A549 (cell line): ENCODE measurements around the gene CNBP. TPM values are rescaled to one million over a fixed set of nuclear protein-coding genes. Genes with fewer than 3 reads are reported as not detected.

Source experiments
- ATAC-seq, 2 experiments: fragments of 200-7000 bp in 1 of 2; fragments of >200 bp in 1 of 2; cut with Nextera tagmentation in 1 of 2; cut with Tn5 transposase in 1 of 2; 3 replicates each; pipeline versions ENCODE4 v1.8.0 to v1.9.1; 2018 to 2020; ENCODE audit warnings: mild to moderate bottlenecking in 1 of 2, moderate library complexity in 1 of 2
- CTCF ChIA-PET: fragments of 300-600 bp; sonication (Branson Sonifier 250); formaldehyde crosslinking; extraction: SDS; loops from one replicate; lab custom pipeline; 2021; ENCODE audit warnings: antibody characterized with exemption, inconsistent platforms; lab: Yijun Ruan, JAX
- POLR2A ChIA-PET: fragments of 350-600 bp; formaldehyde crosslinking; extraction: SDS; loops from one replicate; lab custom pipeline; 2021; ENCODE audit warnings: antibody characterized with exemption, inconsistent platforms; lab: Yijun Ruan, JAX
- DNase-seq, 2 experiments: peaks; one replicate each; pipeline versions ENCODE4 v3.0.0 to v3.0.0-alpha.2; 2011 to 2016; ENCODE audit warnings: low read depth in 1 of 2, low spot score in 1 of 2
- FAIRE-seq: peaks from 2 replicates; lab custom pipeline; 2011; peaks lifted over from hg19 to GRCh38; lab: Jason Lieb, UNC
- H3K27ac ChIP-seq, 2 experiments: fragments of >200 bp; sonication (Bioruptor Twin); formaldehyde crosslinking; 3 replicates each; pipeline ENCODE4 v1.5.1; 2016 to 2017
- H3K4me1 ChIP-seq: fragments of >200 bp; sonication (Bioruptor Twin); formaldehyde crosslinking; 3 replicates; pipeline ENCODE4 v1.6.1; 2016
- H3K4me2 ChIP-seq: fragments of >200 bp; sonication (Bioruptor Twin); formaldehyde crosslinking; 3 replicates; pipeline ENCODE4 v1.6.1; 2016
- H3K4me3 ChIP-seq: fragments of >200 bp; sonication (Bioruptor Twin); formaldehyde crosslinking; 3 replicates; pipeline ENCODE4 v1.5.1; 2016
- H3K9me3 ChIP-seq: fragments of >200 bp; sonication (Bioruptor Twin); formaldehyde crosslinking; 3 replicates; pipeline ENCODE4 v1.6.1; 2016
- BHLHE40 ChIP-seq: IDR thresholded peaks from 2 replicates; pipeline ENCODE4 v1.6.1; 2012; ENCODE audit warnings: low read depth, low read length, inconsistent platforms
- CBX2 ChIP-seq: fragments of 200-600 bp; sonication (generic); IDR thresholded peaks from 2 replicates; pipeline ENCODE4 v1.6.1; 2016; ENCODE audit warnings: low read depth, mild to moderate bottlenecking, borderline replicate concordance
- CHD4 ChIP-seq: fragments of 200-600 bp; sonication (generic); IDR thresholded peaks from 2 replicates; pipeline ENCODE4 v1.6.1; 2016; ENCODE audit warnings: antibody characterized with exemption, mild to moderate bottlenecking, borderline replicate concordance
- EP300 ChIP-seq, 2 experiments: fragments of >200 bp; sonication (Bioruptor Twin); formaldehyde crosslinking; IDR thresholded peaks; 2 replicates in 1 of 2; 3 replicates in 1 of 2; pipeline ENCODE4 v1.6.1; 2016 to 2017
- FOSL2 ChIP-seq, 2 experiments: fragments of 450-650 bp in 1 of 2; fragments of >200 bp in 1 of 2; sonication (Bioruptor Twin) in 1 of 2; formaldehyde crosslinking; IDR thresholded peaks; 2 replicates each; pipeline versions ENCODE4 v1.5.0 to v1.6.1; 2016 to 2020; ENCODE audit warnings: mild to moderate bottlenecking in 1 of 2, moderate library complexity in 1 of 2
- FOXS1 ChIP-seq: fragments of 250-450 bp; sonication (Bioruptor Pico); IDR thresholded peaks from 2 replicates; pipeline ENCODE4 v1.5.0; 2020; ENCODE audit warnings: mild to moderate bottlenecking, moderate library complexity
- GATA3 ChIP-seq: IDR thresholded peaks from 2 replicates; pipeline ENCODE4 v1.6.1; 2012; ENCODE audit warnings: borderline replicate concordance
- HOXA7 ChIP-seq: fragments of 250-450 bp; sonication (Bioruptor Pico); IDR thresholded peaks from 2 replicates; pipeline ENCODE4 v1.5.0; 2020; ENCODE audit warnings: mild to moderate bottlenecking, moderate library complexity
- HOXB5 ChIP-seq: fragments of 250-450 bp; sonication (Bioruptor Pico); IDR thresholded peaks from 2 replicates; pipeline ENCODE4 v1.5.0; 2020; ENCODE audit warnings: mild to moderate bottlenecking, moderate library complexity
- JUN ChIP-seq, 2 experiments: fragments of >200 bp; sonication (Bioruptor Twin); formaldehyde crosslinking; IDR thresholded peaks; 2 replicates in 1 of 2; 3 replicates in 1 of 2; pipeline ENCODE4 v1.6.1; 2016 to 2017
- KDM1A ChIP-seq: fragments of 200-600 bp; sonication (generic); IDR thresholded peaks from 2 replicates; pipeline ENCODE4 v1.6.1; 2016; ENCODE audit warnings: low read depth, mild to moderate bottlenecking
- KDM5A ChIP-seq: fragments of 200-600 bp; sonication (generic); IDR thresholded peaks from 2 replicates; pipeline ENCODE4 v1.6.1; 2016; ENCODE audit warnings: antibody characterized with exemption, mild to moderate bottlenecking
- MAZ ChIP-seq: fragments of 150-350 bp; IDR thresholded peaks from 2 replicates; pipeline ENCODE4 v1.6.1; 2014; ENCODE audit warnings: antibody characterized with exemption, low read depth, low read length, borderline replicate concordance
- NFE2L2 ChIP-seq: fragments of 150-350 bp; conservative IDR thresholded peaks from 2 replicates; pipeline ENCODE4 v1.6.1; 2014; ENCODE audit warnings: low read length
- NPAS2 ChIP-seq: fragments of 250-450 bp; sonication (Bioruptor Pico); IDR thresholded peaks from 2 replicates; pipeline ENCODE4 v1.8.0; 2022; ENCODE audit warnings: mild to moderate bottlenecking, moderate library complexity, borderline replicate concordance
- POLR2A ChIP-seq: IDR thresholded peaks from 2 replicates; pipeline ENCODE4 v1.6.1; 2012; ENCODE audit warnings: mild to moderate bottlenecking, low read length
- POLR2AphosphoS2 ChIP-seq: conservative IDR thresholded peaks from 2 replicates; pipeline ENCODE4 v1.6.1; 2012; ENCODE audit warnings: low read length, improper control_type of control experiment, inconsistent platforms
- RARB ChIP-seq: fragments of 250-450 bp; sonication (Bioruptor Pico); IDR thresholded peaks from 2 replicates; pipeline ENCODE4 v1.8.0; 2021; ENCODE audit warnings: mild to moderate bottlenecking, moderate library complexity
- SMC3 ChIP-seq: fragments of >200 bp; sonication (Bioruptor Twin); formaldehyde crosslinking; IDR thresholded peaks from 3 replicates; pipeline ENCODE4 v1.6.1; 2018; ENCODE audit warnings: inconsistent platforms
- SREBF2 ChIP-seq: fragments of 450-650 bp; IDR thresholded peaks from 2 replicates; pipeline ENCODE4 v1.6.1; 2014; ENCODE audit warnings: mild to moderate bottlenecking, moderate library complexity
- TFCP2L1 ChIP-seq: fragments of 250-450 bp; sonication (Bioruptor Pico); IDR thresholded peaks from 2 replicates; pipeline ENCODE4 v1.5.0; 2021; ENCODE audit warnings: mild to moderate bottlenecking
- ZNF302 ChIP-seq: fragments of 250-450 bp; sonication (Bioruptor Pico); IDR thresholded peaks from 2 replicates; pipeline ENCODE4 v1.9.0; 2021; ENCODE audit warnings: inconsistent platforms, mild to moderate bottlenecking, moderate library complexity
- WGBS: methylation state at CpG from one replicate; pipeline ENCODE4 v1.1.6; 2017; ENCODE audit errors: missing lambda C conversion rate; 5-methylcytosine and 5-hydroxymethylcytosine counted together
- polyA plus RNA-seq, 4 experiments: library from polyadenylated mRNA; depleted of rRNA in 3 of 4; stranded (reverse); fragments of >200 nt; fragmentation: RNase III in 1 of 4; extraction: RNeasy Plus Mini Kit Qiagen cat#74134 plus additional on column Dnase treatment in 1 of 4; gene quantifications; 2 replicates in 3 of 4; 3 replicates in 1 of 4; pipeline ENCODE4 v1.2.3, GENCODE V29; 2011 to 2017
- TF ChIP-seq, protein P1 (sequence below): fragments of 200-600 bp; sonication (generic); IDR thresholded peaks from 2 replicates; pipeline ENCODE4 v1.6.1; 2016; ENCODE audit warnings: antibody characterized with exemption, mild to moderate bottlenecking, moderate library complexity
- TF ChIP-seq, protein P2 (sequence below): fragments of >200 bp; sonication (Bioruptor Twin); formaldehyde crosslinking; IDR thresholded peaks from 3 replicates; pipeline ENCODE4 v1.5.1; 2016
- TF ChIP-seq, protein P3 (sequence below): fragments of 450-650 bp; IDR thresholded peaks from 2 replicates; pipeline ENCODE4 v1.6.1; 2014; ENCODE audit warnings: antibody characterized with exemption
- TF ChIP-seq, protein P4 (sequence below): fragments of >200 bp; sonication (Bioruptor Twin); formaldehyde crosslinking; IDR thresholded peaks from 3 replicates; pipeline ENCODE4 v1.6.1; 2016
- TF ChIP-seq, protein P5 (sequence below): IDR thresholded peaks from 2 replicates; pipeline ENCODE4 v1.6.1; 2012
- TF ChIP-seq, protein P6 (sequence below): fragments of >200 bp; sonication (Bioruptor Twin); formaldehyde crosslinking; IDR thresholded peaks from 2 replicates; pipeline ENCODE4 v1.6.1; 2016

Gene CNBP
- polyA plus RNA-seq, 2 of the 4 experiments (the other 2 are of a cell fraction), result 312 to 365 TPM

DNA sequence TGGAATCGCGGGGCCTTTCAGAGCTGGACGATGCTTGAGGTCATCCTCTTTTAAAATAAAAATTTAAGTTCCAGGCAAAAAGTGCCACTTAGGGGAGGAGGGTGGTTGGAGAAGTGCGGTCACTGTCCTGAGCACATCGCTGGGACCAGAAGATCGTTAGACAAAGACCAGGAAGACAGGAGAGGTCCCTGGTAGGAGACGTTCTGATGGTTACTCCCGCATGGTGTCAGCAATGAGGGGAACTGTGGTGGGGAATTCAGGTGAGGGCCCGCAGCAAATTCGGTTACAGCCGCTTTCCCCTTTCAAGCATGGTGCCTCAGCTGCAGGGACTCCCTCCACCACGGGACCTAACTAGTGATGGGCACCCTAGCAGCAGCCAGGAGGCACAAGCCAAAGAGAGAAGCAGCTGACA lies 21.8 kb downstream of the CNBP start (continued):
- TF ChIP-seq POLR2AphosphoS2 (no peak), FOSL2 (IDR thresholded peaks at IDR 0.05) (no peak), FOSL2 (CRISPR knock-in tag; IDR thresholded peaks at IDR 0.05) (no peak)

DNA sequence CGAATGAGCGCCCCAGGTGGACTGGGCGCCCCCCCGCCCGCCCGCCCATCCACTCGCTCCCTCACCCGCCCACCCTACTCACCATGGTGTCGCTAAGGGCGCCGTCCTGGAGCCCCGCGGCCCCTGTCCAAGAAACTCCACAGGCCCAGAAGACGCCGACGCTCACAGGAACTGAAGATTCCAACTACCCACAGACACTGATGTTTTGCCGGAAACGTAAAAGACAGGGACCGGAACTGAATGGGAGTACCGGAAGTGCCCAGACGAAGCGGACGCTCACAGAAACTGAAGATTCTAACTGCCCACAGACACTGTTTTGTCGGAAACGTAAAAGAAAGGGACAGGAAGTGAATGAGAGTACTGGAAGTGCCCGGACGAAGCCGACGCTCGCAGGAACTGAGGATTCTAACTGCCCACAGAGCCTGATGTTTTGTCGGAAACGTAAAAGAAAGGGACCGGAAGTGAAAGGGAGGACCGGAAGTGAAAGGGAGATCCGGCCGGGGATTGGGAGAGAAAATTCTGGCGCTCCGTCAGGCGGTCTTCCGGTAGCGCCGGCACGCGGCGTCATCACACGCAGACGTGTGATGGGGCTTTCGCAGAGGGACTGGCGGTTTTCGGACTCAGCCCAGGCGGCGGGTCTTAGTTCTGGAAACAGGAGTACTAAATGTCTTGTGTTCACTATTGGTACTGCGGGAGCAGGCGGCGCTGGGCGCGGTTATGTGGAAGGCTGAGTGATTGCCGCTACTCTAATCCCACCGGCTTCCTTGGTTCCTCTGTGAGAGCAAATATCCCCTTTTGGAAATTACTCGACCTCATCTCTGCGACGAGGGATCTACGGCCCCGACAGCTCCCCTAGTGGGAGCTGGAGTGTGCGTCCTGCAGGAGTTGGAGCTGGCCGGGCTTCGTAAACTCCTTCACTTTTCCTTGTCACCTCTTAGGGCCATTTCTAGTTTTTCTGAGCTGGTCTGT lies 22.5 kb downstream of the CNBP start, which contains the start of gene ISY1:
Gene ISY1 (minus strand): TSS at position 173 of the 969 bp plus-strand sequence. CDS start 88 bp downstream, at position 85.
- no peak for FAIRE-seq
- Histone ChIP-seq H3K27ac (peak within 1 kb of the TSS; percentile 95 to 100), H3K9me3 (no peaks in the 10 kb centered on the region), H3K4me1 (peaks cover 16% of the 10 kb centered on the region; the same call in 2 of the 3 replicates), H3K4me3 (peak within 1 kb of the TSS; percentile 85), H3K4me2 (peak within 1 kb of the TSS; percentile 95)
- ChIA-PET POLR2A (interaction anchor here (0.6 to 2.2 kb wide), 10 partner anchors 23 to 191 kb away, joined by 3 to 24 read pairs (median 7); partner anchors contain the start of genes CNBP, COPG1 and RAB43), CTCF (interaction anchor here (0.6 to 4.3 kb wide), 19 partner anchors 10 to 191 kb away, joined by 3 to 83 read pairs (median 4); partner anchors contain the start of gene COPG1)
- peak; percentile 87 to 89 for ATAC-seq
- DNase-seq, result peak; percentile 91 to 95
- WGBS, result under 1% methylated on average over 48 of the region's 67 CpGs
- TF ChIP-seq RARB (CRISPR knock-in tag) (no peak), SREBF2 (no peak), HOXB5 (CRISPR knock-in tag) (no peak), CBX2 (no peak), EP300 (IDR thresholded peaks at IDR 0.05) (no peak), ZNF302 (CRISPR knock-in tag) (no peak), MAZ (no peak), POLR2A (peak; percentile 36; the same call in 1 of the 2 replicates), CHD4 (no peak), FOXS1 (no peak), BHLHE40 (no peak), SMC3 (peak; percentile 42; the same call in 2 of the 3 replicates), GATA3 (no peak), HOXA7 (no peak), TFCP2L1 (no peak), NFE2L2 (no peak), NPAS2 (CRISPR knock-in tag) (no peak), KDM5A (peak; percentile 89), JUN (IDR thresholded peaks at IDR 0.05) (peak in 1 of 2 experiments; percentile 77; a peak in 4 of 5 replicates), KDM1A (no peak)
- TF ChIP-seq, protein P1, sequence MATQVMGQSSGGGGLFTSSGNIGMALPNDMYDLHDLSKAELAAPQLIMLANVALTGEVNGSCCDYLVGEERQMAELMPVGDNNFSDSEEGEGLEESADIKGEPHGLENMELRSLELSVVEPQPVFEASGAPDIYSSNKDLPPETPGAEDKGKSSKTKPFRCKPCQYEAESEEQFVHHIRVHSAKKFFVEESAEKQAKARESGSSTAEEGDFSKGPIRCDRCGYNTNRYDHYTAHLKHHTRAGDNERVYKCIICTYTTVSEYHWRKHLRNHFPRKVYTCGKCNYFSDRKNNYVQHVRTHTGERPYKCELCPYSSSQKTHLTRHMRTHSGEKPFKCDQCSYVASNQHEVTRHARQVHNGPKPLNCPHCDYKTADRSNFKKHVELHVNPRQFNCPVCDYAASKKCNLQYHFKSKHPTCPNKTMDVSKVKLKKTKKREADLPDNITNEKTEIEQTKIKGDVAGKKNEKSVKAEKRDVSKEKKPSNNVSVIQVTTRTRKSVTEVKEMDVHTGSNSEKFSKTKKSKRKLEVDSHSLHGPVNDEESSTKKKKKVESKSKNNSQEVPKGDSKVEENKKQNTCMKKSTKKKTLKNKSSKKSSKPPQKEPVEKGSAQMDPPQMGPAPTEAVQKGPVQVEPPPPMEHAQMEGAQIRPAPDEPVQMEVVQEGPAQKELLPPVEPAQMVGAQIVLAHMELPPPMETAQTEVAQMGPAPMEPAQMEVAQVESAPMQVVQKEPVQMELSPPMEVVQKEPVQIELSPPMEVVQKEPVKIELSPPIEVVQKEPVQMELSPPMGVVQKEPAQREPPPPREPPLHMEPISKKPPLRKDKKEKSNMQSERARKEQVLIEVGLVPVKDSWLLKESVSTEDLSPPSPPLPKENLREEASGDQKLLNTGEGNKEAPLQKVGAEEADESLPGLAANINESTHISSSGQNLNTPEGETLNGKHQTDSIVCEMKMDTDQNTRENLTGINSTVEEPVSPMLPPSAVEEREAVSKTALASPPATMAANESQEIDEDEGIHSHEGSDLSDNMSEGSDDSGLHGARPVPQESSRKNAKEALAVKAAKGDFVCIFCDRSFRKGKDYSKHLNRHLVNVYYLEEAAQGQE, result no peak
- TF ChIP-seq, protein P2, sequence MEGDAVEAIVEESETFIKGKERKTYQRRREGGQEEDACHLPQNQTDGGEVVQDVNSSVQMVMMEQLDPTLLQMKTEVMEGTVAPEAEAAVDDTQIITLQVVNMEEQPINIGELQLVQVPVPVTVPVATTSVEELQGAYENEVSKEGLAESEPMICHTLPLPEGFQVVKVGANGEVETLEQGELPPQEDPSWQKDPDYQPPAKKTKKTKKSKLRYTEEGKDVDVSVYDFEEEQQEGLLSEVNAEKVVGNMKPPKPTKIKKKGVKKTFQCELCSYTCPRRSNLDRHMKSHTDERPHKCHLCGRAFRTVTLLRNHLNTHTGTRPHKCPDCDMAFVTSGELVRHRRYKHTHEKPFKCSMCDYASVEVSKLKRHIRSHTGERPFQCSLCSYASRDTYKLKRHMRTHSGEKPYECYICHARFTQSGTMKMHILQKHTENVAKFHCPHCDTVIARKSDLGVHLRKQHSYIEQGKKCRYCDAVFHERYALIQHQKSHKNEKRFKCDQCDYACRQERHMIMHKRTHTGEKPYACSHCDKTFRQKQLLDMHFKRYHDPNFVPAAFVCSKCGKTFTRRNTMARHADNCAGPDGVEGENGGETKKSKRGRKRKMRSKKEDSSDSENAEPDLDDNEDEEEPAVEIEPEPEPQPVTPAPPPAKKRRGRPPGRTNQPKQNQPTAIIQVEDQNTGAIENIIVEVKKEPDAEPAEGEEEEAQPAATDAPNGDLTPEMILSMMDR, result peak; percentile 58
- TF ChIP-seq, protein P3, sequence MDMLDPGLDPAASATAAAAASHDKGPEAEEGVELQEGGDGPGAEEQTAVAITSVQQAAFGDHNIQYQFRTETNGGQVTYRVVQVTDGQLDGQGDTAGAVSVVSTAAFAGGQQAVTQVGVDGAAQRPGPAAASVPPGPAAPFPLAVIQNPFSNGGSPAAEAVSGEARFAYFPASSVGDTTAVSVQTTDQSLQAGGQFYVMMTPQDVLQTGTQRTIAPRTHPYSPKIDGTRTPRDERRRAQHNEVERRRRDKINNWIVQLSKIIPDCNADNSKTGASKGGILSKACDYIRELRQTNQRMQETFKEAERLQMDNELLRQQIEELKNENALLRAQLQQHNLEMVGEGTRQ, result no peak
- TF ChIP-seq, protein P4, sequence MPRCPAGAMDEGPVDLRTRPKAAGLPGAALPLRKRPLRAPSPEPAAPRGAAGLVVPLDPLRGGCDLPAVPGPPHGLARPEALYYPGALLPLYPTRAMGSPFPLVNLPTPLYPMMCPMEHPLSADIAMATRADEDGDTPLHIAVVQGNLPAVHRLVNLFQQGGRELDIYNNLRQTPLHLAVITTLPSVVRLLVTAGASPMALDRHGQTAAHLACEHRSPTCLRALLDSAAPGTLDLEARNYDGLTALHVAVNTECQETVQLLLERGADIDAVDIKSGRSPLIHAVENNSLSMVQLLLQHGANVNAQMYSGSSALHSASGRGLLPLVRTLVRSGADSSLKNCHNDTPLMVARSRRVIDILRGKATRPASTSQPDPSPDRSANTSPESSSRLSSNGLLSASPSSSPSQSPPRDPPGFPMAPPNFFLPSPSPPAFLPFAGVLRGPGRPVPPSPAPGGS, result peak; percentile 73
- TF ChIP-seq, protein P5, sequence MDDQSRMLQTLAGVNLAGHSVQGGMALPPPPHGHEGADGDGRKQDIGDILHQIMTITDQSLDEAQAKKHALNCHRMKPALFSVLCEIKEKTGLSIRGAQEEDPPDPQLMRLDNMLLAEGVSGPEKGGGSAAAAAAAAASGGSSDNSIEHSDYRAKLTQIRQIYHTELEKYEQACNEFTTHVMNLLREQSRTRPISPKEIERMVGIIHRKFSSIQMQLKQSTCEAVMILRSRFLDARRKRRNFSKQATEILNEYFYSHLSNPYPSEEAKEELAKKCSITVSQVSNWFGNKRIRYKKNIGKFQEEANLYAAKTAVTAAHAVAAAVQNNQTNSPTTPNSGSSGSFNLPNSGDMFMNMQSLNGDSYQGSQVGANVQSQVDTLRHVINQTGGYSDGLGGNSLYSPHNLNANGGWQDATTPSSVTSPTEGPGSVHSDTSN, result no peak
- TF ChIP-seq, protein P6, sequence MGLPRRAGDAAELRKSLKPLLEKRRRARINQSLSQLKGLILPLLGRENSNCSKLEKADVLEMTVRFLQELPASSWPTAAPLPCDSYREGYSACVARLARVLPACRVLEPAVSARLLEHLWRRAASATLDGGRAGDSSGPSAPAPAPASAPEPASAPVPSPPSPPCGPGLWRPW, result no peak
